ENCODE data around the gene URB2. TPM values are rescaled to one million over a fixed set of nuclear protein-coding genes. Genes with fewer than 3 reads are reported as not detected.
"Not testable (repeated sequence)": the region's sequence is repeated elsewhere in the genome, so short reads cannot be mapped to it uniquely, and the experiment has no call there.

The URB2 gene
- 8.2 TPM for total RNA-seq

DNA sequence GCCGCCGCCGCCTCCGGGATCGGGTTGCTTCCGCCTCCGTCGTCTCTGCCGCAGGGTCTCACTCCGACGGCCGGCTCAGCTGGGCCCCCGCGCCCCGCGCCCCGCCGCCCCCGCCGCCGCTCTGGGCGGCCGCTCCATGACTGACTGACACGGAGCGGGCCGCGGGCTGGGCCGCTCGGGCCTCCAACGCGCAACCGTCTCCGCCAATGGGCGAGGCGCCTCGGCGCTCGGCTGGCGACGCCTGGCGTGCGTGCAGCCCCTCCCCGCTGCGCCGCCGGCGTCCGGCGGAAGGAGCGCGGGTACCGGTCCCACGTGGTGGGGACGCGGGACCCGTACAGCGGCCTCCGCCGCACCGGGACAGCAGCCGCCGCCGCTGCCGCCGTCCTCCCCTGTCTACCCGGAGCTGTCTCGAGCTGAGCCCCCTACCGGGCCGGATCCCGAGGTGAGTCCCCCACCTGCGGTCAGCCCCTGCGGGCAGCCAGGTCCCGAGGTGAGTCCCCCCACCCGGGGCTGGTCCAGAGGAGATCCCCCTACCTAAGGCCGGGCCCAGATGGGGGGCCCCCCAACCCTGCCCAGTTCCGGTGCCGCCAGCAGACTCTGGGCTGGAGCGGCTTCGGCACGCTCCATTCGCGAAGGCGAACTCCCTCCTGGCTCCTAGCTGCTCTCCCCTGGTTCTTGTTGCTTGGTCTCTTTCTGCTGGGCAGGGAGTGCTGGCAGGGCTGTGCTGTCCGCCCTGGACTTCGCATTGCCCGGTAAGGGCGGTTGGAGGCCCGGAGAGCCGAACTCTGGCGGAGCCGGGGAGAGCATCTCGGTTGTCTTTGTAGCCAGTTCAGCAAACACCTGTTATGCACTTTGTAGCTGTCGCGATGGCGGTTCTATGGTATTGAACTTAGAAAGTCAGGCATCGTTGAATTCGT, at the start of gene URB2, which contains the start of gene TAF5L:
TSS of gene URB2 (plus strand) at position 333 of the 917 bp plus-strand sequence. CDS start 1,387 bp downstream, outside the sequence.
TSS of gene TAF5L (minus strand) at position 208 of the 917 bp plus-strand sequence. CDS start 11,640 bp downstream, outside the sequence.
- no peaks in the 10 kb centered on the region for H3K27me3 ChIP-seq (ENCODE audit: insufficient read depth, low read length)
- H3K9me3 ChIP-seq (ENCODE audit: low read depth, low read length): no peaks in the 10 kb centered on the region
- peaks cover 27% of the 10 kb centered on the region for H3K4me1 ChIP-seq (ENCODE audit: insufficient read depth, low read length)
- H3K4me3 ChIP-seq (ENCODE audit: low read length): peak within 1 kb of the TSS; percentile 78

DNA sequence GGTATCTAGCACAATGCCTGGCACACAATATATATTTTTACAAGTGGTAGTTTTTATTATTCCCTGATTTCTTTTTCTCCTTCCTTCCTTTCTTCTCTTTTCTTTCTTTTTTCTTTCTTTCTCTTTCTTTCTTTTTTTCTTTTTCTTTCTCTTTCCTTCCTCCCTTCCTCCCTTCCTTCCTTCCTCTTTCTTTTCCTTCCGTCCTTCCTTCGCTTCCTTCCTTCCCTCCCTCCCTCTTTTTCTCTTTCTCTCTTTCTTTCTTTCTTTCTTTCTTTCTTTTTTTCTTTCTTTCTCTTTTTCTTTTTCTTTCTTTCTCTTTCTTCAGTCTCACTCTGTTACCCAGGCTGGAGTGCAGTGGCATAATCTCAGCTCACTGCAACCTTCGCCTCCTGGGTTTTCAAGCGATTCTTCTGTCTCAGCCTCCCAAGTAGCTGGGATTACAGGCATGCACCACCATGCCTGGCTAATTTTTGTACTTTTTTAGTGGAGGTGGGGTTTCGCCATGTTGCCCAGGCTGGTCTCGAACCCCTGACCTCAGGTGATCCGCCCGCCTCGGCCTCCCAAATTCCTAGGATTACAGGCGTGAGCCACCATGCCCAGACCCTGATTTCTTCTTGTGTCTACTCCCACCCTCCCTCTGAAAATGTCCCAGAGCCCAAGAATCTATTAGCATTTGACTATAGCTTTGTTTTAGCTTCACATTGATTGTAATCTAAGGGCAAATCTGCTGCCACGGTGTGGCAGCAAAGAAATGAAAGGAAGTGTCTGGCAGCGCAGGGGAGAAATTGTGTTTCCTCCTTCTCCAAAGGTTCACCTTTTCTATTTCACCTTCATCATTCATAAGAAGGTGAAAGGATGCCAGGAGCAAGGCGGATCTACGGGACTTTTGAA, 47.6 kb upstream of the URB2 start:
- no peak overlapping the region for H3K4me3 ChIP-seq (ENCODE audit: low read length)

DNA sequence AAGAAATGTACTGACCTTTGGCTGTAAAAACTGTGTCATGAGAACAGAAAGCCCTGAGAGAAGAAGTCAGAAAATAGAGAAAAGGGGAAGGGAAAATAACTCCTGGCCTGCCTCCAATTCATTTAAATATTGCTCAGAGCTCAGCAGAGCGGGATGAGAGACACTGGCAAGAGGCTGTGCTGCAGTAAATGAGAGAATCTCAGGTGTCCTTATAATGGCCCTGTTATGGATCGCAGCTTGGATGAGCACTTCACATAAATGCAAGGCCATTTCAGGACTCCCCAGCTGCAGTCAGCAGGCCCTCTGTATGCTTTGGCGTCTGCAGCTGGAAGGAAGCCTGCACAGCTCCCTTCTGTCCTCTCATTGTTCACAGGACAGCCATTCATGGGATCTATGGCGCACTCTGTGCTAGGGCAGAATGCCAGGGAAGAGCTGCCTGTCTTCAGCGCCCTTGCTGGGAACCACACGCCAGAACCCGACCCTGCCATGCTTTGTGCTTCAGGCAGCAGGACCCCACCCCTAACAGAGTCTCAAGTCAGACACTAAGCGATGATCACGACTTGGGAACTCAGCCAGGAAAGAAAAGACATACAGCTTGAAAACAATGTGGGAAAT, 46.9 kb upstream of the URB2 start:
- Histone ChIP-seq H3K4me3 (ENCODE audit: low read length) (no peak overlapping the region), H3K4me1 (ENCODE audit: insufficient read depth, low read length) (peaks cover 13% of the 10 kb centered on the region), H3K9me3 (ENCODE audit: low read depth, low read length) (no peaks in the 10 kb centered on the region), H3K27me3 (ENCODE audit: insufficient read depth, low read length) (no peaks in the 10 kb centered on the region)

More for the DNA sequence above, 47.6 kb upstream of the URB2 start:
- no peaks in the 10 kb centered on the region for H3K27me3 ChIP-seq (ENCODE audit: insufficient read depth, low read length)
- no peaks in the 10 kb centered on the region for H3K9me3 ChIP-seq (ENCODE audit: low read depth, low read length)
- H3K4me1 ChIP-seq (ENCODE audit: insufficient read depth, low read length): peaks cover 13% of the 10 kb centered on the region

DNA sequence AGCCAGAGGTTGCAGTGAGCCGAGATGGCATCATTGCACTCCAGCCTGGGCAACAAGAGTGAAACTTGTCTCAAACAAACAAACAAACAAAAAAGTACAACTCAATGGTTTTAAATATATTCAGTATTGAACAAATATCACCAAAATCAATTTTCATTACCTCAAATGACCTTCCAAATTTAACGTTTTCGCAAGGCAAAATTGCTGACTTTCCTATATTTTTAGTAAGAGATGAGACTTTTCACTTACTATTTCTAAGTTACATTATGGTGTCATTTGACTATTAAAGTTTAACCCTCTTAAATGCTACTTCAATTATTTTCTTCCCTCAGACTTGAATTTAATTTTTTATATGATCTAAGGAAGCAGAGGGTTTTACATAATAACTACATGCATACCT, 44.6 kb upstream of the URB2 start:
- H3K9me3 ChIP-seq (ENCODE audit: low read depth, low read length): no peaks in the 10 kb centered on the region
- H3K27me3 ChIP-seq (ENCODE audit: insufficient read depth, low read length): no peaks in the 10 kb centered on the region
- peaks cover 13% of the 10 kb centered on the region for H3K4me1 ChIP-seq (ENCODE audit: insufficient read depth, low read length)
- no peak overlapping the region for H3K4me3 ChIP-seq (ENCODE audit: low read length)

DNA sequence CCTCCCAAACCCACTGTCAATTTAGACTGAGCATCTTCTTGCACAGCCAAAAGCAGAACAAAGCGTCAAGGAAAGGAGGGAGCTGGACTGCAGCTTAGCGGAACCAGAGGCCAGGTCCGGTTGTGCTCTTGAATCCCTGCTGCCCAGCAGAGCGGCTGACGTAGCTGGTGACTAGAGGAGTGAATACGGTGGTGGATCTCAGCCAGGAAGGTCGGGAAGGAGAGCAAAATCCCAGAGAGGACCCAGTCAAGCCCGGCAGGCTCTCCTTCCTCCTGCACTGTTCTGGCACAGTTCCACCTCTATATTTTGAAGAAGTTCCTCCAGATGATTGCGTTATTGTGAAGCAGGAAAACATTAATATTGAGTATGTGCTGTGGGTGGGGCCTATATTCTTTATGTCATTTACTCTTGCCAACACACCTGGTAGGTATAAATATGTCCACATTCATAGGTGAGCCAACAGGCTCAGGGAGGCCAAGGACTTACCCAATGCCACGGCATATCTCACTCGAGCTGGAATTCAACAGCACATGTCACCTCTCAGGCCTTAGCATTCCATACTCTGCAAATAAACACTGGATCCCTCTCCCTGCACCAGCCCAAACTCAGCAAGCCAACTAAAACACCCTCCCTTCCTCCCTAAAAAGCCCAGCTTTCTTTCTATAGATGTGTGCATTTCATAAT, 43.9 kb upstream of the URB2 start:
- Histone ChIP-seq H3K4me1 (ENCODE audit: insufficient read depth, low read length) (peaks cover 13% of the 10 kb centered on the region), H3K4me3 (ENCODE audit: low read length) (no peak overlapping the region), H3K27me3 (ENCODE audit: insufficient read depth, low read length) (no peaks in the 10 kb centered on the region), H3K9me3 (ENCODE audit: low read depth, low read length) (no peaks in the 10 kb centered on the region)

DNA sequence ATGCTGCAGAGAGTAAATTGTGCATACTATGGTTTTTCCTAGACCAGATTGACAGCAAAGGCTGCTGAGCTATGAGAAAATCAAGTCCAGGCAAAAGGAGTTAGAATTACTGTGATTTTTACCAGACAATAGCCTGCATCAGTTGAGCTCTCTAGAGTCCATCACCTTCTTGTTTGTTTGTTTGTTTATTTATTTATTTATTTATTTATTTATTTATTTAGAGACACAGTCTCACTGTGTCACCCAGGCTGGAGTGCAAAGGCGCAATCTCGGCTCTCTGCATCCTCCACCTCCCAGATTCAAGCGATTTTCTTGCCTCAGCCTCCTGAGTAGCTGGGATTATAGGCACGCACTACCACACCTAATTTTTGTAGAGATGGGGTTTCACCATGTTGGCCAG, 43.3 kb upstream of the URB2 start:
- Histone ChIP-seq H3K4me1 (ENCODE audit: insufficient read depth, low read length) (peaks cover 13% of the 10 kb centered on the region), H3K27me3 (ENCODE audit: insufficient read depth, low read length) (no peaks in the 10 kb centered on the region), H3K9me3 (ENCODE audit: low read depth, low read length) (no peaks in the 10 kb centered on the region), H3K4me3 (ENCODE audit: low read length) (no peak overlapping the region)

DNA sequence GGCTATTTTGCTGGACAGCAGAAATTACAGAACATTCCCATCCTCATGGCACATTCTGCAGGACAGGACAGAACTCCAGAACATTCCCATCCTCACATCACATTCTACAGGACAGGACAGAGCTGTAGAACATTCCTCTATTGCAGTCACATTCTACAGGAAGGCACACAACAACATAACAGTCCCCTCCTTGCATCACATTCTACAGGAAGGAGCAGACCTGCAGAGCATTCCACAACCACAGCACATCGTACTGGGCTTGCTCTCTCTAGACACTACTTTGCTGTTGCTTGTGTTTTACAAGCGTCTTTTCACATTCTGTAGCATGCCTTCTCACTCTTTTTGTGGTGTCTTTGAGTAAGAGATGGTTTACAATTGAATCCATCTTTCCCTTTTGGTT, 40.7 kb upstream of the URB2 start:
- Histone ChIP-seq H3K4me3 (ENCODE audit: low read length) (no peak overlapping the region), H3K9me3 (ENCODE audit: low read depth, low read length) (no peaks in the 10 kb centered on the region), H3K27me3 (ENCODE audit: insufficient read depth, low read length) (no peaks in the 10 kb centered on the region)

DNA sequence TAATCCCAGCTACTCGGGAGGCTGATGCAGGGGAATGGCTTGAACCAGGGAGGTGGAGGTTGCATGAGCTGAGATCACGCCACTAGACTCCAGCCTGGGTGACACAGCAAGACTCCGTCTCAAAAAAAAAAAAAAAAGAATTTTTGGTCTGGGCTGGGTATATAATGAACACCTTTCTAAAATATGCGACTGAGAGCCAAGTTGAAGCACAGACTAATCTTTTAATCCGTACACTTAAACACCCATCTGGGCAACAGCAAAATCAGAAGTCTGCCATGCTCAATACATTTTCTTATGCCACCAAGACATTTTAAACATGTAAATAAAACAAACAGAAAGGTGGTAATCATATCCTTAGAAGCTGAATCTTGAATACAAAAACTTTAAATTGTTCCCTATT, 35.9 kb upstream of the URB2 start:
- Histone ChIP-seq H3K27me3 (ENCODE audit: insufficient read depth, low read length) (no peaks in the 10 kb centered on the region), H3K4me1 (ENCODE audit: insufficient read depth, low read length) (no peaks in the 10 kb centered on the region)

More for the DNA sequence above, 40.7 kb upstream of the URB2 start:
- H3K4me1 ChIP-seq (ENCODE audit: insufficient read depth, low read length): peaks cover 6% of the 10 kb centered on the region

DNA sequence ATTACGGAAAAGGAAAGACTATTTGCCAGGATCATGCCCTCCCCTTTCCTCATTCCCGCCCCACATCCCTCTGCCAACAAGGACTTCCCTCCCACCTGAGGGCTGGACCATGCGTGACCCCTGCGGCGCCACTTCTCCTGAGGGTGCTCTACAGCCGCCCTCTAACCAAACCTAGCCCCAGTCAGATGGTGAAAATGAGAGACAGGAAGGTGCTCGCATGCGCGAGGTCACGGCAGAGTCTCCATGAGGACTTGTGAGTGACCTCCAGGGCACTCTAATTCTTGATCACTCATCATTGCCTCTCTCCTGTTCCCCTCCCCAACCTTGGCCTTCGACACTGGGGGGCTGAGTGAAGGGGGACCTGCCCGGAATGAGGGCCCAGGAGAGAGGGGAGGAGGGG, 32.2 kb upstream of the URB2 start:
- Histone ChIP-seq H3K9me3 (ENCODE audit: low read depth, low read length) (no peaks in the 10 kb centered on the region), H3K4me1 (ENCODE audit: insufficient read depth, low read length) (peaks cover 3% of the 10 kb centered on the region), H3K4me3 (ENCODE audit: low read length) (no peak overlapping the region), H3K27me3 (ENCODE audit: insufficient read depth, low read length) (no peaks in the 10 kb centered on the region)

More for the DNA sequence above, 35.9 kb upstream of the URB2 start:
- H3K9me3 ChIP-seq (ENCODE audit: low read depth, low read length): no peaks in the 10 kb centered on the region
- no peak overlapping the region for H3K4me3 ChIP-seq (ENCODE audit: low read length)

DNA sequence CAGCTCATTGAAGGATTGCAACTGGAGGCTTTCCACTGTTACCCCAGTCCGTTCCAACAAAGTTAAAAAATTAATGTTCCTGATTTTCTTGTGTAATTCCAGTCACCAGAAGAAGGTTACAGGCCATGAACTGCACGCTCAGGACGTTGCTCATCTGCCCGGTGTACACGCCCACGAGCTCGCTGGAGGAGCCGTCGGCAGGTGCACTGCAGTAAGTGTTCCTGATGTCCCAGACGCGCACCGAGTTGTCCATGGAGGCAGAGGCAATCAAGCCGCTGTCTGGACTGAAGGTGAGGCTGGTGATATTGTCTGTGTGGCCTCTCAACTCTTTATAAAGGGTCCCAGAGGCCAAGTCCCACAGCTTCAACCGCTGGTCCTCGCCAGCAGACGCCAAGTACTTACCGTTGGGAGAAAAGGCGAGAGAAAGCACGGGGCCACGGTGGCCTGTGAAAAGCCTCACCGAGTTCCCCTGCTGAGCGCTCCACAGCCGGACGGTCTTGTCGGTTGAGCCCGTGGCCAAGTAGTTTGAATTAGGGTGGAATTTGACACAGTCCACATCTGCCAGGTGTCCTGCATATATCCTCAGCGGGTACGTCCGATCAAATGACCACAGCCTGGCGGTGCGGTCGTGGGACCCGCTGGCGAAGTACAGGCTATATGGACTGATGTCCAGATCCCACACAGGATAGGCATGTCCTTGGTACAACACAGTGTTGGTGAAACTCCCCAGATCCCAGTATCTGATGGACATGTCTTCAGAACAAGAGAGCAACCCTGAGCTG, 31.6 kb upstream of the URB2 start:
- Histone ChIP-seq H3K27me3 (ENCODE audit: insufficient read depth, low read length) (no peaks in the 10 kb centered on the region), H3K4me3 (ENCODE audit: low read length) (no peak overlapping the region), H3K4me1 (ENCODE audit: insufficient read depth, low read length) (peaks cover 3% of the 10 kb centered on the region), H3K9me3 (ENCODE audit: low read depth, low read length) (no peaks in the 10 kb centered on the region)

DNA sequence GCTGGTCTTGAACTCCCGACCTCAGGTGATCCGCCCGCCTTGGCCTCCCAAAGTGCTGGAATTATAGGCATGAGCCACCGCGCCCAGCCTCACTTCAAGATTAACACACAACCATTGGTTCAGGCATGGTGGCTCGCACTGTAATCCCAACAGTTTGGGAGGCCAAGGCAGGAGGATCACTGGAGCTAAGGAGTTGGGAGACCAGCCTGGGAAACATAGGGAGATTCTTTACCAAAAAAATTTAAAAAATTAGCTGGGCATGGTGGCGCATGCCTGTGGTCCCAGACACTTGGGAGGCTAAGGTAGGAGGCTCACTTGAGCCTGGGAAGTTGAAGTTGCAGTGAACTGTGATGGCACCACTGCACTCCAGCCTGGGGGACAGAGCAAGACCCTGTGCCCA, 30.2 kb upstream of the URB2 start:
- not testable (repeated sequence) for H3K4me3 ChIP-seq (ENCODE audit: low read length); H3K27me3 ChIP-seq (ENCODE audit: insufficient read depth, low read length); H3K4me1 ChIP-seq (ENCODE audit: insufficient read depth, low read length); H3K9me3 ChIP-seq (ENCODE audit: low read depth, low read length)

DNA sequence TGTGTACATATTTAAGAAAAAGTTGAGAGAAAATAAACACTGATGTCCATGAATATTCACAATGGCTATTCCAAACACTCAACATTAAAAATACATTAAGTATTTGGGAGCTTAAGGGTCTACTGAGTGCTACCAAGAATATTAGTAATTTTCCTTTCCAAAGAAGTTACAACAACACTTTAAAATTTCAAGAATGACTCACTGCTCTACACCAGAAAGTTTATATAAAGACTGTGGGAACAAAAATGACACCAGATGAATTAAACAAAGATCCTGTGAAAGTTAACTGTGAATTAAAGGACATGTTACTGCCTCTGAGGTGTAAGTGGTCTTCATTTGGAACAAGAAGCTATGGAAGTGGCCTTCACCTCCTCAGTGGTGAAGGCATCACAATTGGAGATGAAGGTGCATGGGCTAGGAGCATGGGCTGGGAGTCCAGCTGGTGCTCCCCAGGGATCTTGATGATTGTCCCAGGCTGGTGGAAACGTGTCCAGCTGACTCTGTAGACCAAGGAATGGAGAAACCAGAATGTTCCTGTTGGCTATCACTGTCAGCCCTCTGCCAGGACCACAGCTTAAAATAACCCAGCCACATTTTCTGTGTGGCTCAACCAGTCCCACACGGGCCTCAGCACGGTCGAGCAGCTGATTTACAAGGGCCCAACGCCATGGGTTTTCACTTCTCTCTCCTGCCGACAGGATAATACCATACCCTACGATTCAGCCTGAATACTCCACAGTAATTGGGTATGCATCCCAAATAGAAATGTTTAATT, 28.9 kb upstream of the URB2 start:
- Histone ChIP-seq H3K4me3 (ENCODE audit: low read length) (no peak overlapping the region), H3K4me1 (ENCODE audit: insufficient read depth, low read length) (peaks cover 3% of the 10 kb centered on the region), H3K9me3 (ENCODE audit: low read depth, low read length) (no peaks in the 10 kb centered on the region), H3K27me3 (ENCODE audit: insufficient read depth, low read length) (no peaks in the 10 kb centered on the region)

DNA sequence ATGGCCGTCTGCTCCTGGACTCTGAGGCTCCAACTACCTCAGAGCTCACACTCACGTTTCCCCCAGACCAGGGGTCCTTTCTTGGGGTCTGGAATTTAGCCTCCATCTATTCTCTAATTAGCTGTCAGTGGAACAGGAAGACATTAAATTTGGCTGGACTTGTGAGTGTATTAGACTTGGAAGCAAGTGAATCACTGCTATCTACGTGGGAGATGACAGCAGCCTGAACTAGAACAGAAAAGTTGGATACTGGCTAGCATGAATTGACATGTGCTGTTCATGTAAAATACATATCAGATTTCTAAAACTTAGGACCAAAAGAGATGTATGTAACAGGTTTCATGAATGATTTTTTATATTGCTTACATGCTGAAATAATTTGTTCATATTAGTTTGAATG, 28.2 kb upstream of the URB2 start:
- H3K9me3 ChIP-seq (ENCODE audit: low read depth, low read length): no peaks in the 10 kb centered on the region
- no peak overlapping the region for H3K4me3 ChIP-seq (ENCODE audit: low read length)
- H3K27me3 ChIP-seq (ENCODE audit: insufficient read depth, low read length): no peaks in the 10 kb centered on the region
- peaks cover 3% of the 10 kb centered on the region for H3K4me1 ChIP-seq (ENCODE audit: insufficient read depth, low read length)
